ENCODE measurements around the gene PPHLN1. TPM values are rescaled to one million over a fixed set of nuclear protein-coding genes. Genes with fewer than 3 reads are reported as not detected.

Gene PPHLN1
- total RNA-seq, 2 experiments from 2014 or later, result 100 to 105 TPM

GRCh38 chr12:42356344-42356743 is 30.4 kb downstream of the PPHLN1 start:
- Mint-ChIP-seq H3K27me3 (no peaks in the 10 kb centered on the region), H3K4me3 (no peak overlapping the region), H3K36me3 (ENCODE audit: low read depth) (peaks cover 59% of the 10 kb centered on the region), H3K9me3 (no peaks in the 10 kb centered on the region), H3K27ac (no peak overlapping the region), H3K4me1 (ENCODE audit: low read depth) (peaks cover 18% of the 10 kb centered on the region)
- H3K36me3 ChIP-seq (ENCODE audit: insufficient read depth, low read length), result peaks cover 46% of the 10 kb centered on the region
- no peaks in the 10 kb centered on the region for H3K27me3 ChIP-seq (ENCODE audit: control insufficient read depth in 1 of 2, insufficient read depth in 2 of 2, low read length in 2 of 2)
- no peak overlapping the region for H3K27ac ChIP-seq (ENCODE audit: low read depth in 1 of 2, low read length in 2 of 2)
- no peak for TF ChIP-seq CTCF (IDR thresholded peaks at IDR 0.05)
- H3K9me3 ChIP-seq (ENCODE audit: control insufficient read depth in 1 of 2, insufficient read depth in 1 of 2, low read length in 2 of 2), result no peaks in the 10 kb centered on the region
- ChIA-PET CTCF (no interaction called here), POLR2A (interaction anchor here (0.7 kb wide), 1 partner anchor 829 kb away, joined by 3 read pairs; no protein-coding TSS in a partner anchor)
- no peak for ATAC-seq (ENCODE audit: poor library complexity)
- peaks cover 4% of the 10 kb centered on the region for H3K4me1 ChIP-seq (ENCODE audit: insufficient read depth, low read length)
- no peak overlapping the region for H3K4me3 ChIP-seq (ENCODE audit: low read length)
- DNase-seq, result no peak
- intact Hi-C loops (cut with DNase I, micrococcal nuclease), result no loop called here

GRCh38 chr12:42360747-42361403 is 34.9 kb downstream of the PPHLN1 start:
- Mint-ChIP-seq H3K27ac (no peak overlapping the region), H3K9me3 (no peaks in the 10 kb centered on the region), H3K36me3 (ENCODE audit: low read depth) (peaks cover 54% of the 10 kb centered on the region), H3K4me1 (ENCODE audit: low read depth) (peaks cover 41% of the 10 kb centered on the region), H3K27me3 (no peaks in the 10 kb centered on the region), H3K4me3 (no peak overlapping the region)
- ChIA-PET POLR2A (no interaction called here), CTCF (interaction anchor here (1.0 kb wide), 1 partner anchor 10 kb away, joined by 3 read pairs; no protein-coding TSS in a partner anchor)
- Histone ChIP-seq H3K4me3 (ENCODE audit: low read length) (no peak overlapping the region), H3K27ac (ENCODE audit: low read depth in 1 of 2, low read length in 2 of 2) (no peak overlapping the region), H3K9me3 (ENCODE audit: control insufficient read depth in 1 of 2, insufficient read depth in 1 of 2, low read length in 2 of 2) (no peaks in the 10 kb centered on the region), H3K36me3 (ENCODE audit: insufficient read depth, low read length) (peaks cover 22% of the 10 kb centered on the region), H3K4me1 (ENCODE audit: insufficient read depth, low read length) (peaks cover 4% of the 10 kb centered on the region), H3K27me3 (ENCODE audit: control insufficient read depth in 1 of 2, insufficient read depth in 2 of 2, low read length in 2 of 2) (no peaks in the 10 kb centered on the region)
- intact Hi-C loops (cut with DNase I, micrococcal nuclease), result no loop called here
- TF ChIP-seq CTCF (IDR thresholded peaks at IDR 0.05), result no peak
- DNase-seq, result no peak
- ATAC-seq (ENCODE audit: poor library complexity), result no peak

GRCh38 chr12:42361909-42362646 is 36.1 kb downstream of the PPHLN1 start:
- peaks cover 4% of the 10 kb centered on the region for H3K4me1 ChIP-seq (ENCODE audit: insufficient read depth, low read length)
- H3K4me3 ChIP-seq (ENCODE audit: low read length), result no peak overlapping the region
- H3K9me3 Mint-ChIP-seq, result no peaks in the 10 kb centered on the region
- H3K27ac ChIP-seq (ENCODE audit: low read depth in 1 of 2, low read length in 2 of 2), result no peak overlapping the region
- peaks cover 47% of the 10 kb centered on the region for H3K36me3 Mint-ChIP-seq (ENCODE audit: low read depth)
- no peak overlapping the region for H3K4me3 Mint-ChIP-seq
- TF ChIP-seq CTCF (IDR thresholded peaks at IDR 0.05), result no peak
- intact Hi-C loops (cut with DNase I, micrococcal nuclease), result no loop called here
- DNase-seq (no peak), ATAC-seq (ENCODE audit: poor library complexity) (no peak)
- H3K4me1 Mint-ChIP-seq (ENCODE audit: low read depth), result peaks cover 43% of the 10 kb centered on the region
- ChIA-PET CTCF (no interaction called here), POLR2A (no interaction called here)
- H3K27me3 Mint-ChIP-seq, result no peaks in the 10 kb centered on the region
- no peaks in the 10 kb centered on the region for H3K9me3 ChIP-seq (ENCODE audit: control insufficient read depth in 1 of 2, insufficient read depth in 1 of 2, low read length in 2 of 2)
- H3K27me3 ChIP-seq (ENCODE audit: control insufficient read depth in 1 of 2, insufficient read depth in 2 of 2, low read length in 2 of 2), result no peaks in the 10 kb centered on the region
- H3K27ac Mint-ChIP-seq, result no peak overlapping the region
- H3K36me3 ChIP-seq (ENCODE audit: insufficient read depth, low read length), result peaks cover 15% of the 10 kb centered on the region

Measured in CD4-positive, alpha-beta T cell (primary cell).